Measurements from ENCODE around the gene WDR37.

DNA sequence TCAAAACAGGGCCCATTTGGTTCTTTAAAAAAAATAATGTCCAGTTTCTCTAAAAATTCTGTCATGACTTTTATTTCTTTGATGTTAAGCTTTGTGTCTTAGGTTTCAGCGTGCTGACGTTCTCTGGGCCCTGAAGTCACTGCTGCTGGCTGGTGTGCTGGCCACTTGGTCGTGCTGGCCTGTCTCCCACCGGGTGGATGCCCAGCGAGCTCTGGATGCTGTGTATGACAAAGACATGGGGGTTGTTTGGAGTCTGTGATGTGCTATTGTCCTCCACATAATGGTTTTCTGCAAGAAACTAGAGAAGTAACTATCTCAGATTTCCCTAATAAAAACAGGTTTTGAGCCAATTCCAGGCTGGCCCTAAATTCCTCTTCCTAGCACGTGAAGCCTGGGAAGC is 21.0 kb upstream of the WDR37 start:
- TF ChIP-seq, protein P1, sequence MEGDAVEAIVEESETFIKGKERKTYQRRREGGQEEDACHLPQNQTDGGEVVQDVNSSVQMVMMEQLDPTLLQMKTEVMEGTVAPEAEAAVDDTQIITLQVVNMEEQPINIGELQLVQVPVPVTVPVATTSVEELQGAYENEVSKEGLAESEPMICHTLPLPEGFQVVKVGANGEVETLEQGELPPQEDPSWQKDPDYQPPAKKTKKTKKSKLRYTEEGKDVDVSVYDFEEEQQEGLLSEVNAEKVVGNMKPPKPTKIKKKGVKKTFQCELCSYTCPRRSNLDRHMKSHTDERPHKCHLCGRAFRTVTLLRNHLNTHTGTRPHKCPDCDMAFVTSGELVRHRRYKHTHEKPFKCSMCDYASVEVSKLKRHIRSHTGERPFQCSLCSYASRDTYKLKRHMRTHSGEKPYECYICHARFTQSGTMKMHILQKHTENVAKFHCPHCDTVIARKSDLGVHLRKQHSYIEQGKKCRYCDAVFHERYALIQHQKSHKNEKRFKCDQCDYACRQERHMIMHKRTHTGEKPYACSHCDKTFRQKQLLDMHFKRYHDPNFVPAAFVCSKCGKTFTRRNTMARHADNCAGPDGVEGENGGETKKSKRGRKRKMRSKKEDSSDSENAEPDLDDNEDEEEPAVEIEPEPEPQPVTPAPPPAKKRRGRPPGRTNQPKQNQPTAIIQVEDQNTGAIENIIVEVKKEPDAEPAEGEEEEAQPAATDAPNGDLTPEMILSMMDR (IDR thresholded peaks at IDR 0.05) = no peak
- no peak for TF ChIP-seq POLR2A (IDR thresholded peaks at IDR 0.05)

Measured in right lobe of liver (tissue), 4 donors.